Sigmoid colon (tissue), 7 donors: Measurements from ENCODE around the gene ARHGAP1. TPM values are rescaled to one million over a fixed set of nuclear protein-coding genes. Genes with fewer than 3 reads are reported as not detected.

Experiments
- DNase-seq: peaks from one replicate; pipeline ENCODE4 v3.0.0-alpha.2; 2019
- H3K27ac ChIP-seq, 4 donors: fragments of 200-600 bp; sonication (generic); one replicate each; pipeline ENCODE4 v1.5.1; 2016 to 2019; ENCODE audit warnings: mild to moderate bottlenecking in 1 of 4
- H3K27me3 ChIP-seq, 3 donors: fragments of 200-600 bp; sonication (generic); one replicate each; pipeline ENCODE4 v1.5.1; 2019; ENCODE audit warnings: mild to moderate bottlenecking in 1 of 3
- H3K36me3 ChIP-seq, 4 donors: fragments of 200-600 bp; sonication (generic); one replicate each; pipeline ENCODE4 v1.5.1; 2016 to 2019
- H3K4me1 ChIP-seq, 4 donors: fragments of 200-600 bp; sonication (generic); one replicate each; pipeline ENCODE4 v1.5.1; 2017 to 2019
- H3K4me3 ChIP-seq, 4 donors: fragments of 200-600 bp; sonication (generic); one replicate each; pipeline ENCODE4 v1.5.1; 2017 to 2019; ENCODE audit warnings: mild to moderate bottlenecking in 2 of 4, moderate library complexity in 1 of 4
- H3K9me3 ChIP-seq, 4 donors: fragments of 200-600 bp in 3 of 4; sonication (generic) in 3 of 4; one replicate each; pipeline versions ENCODE4 v1.5.1 to v1.6.1; 2013 to 2019
- EP300 ChIP-seq, 4 donors: sonication (generic); formaldehyde crosslinking; IDR thresholded peaks; one replicate each; pipeline ENCODE4 v1.6.1; 2017; ENCODE audit warnings: antibody characterized with exemption in 4 of 4
- POLR2A ChIP-seq, 2 donors: fragments of 450-650 bp; IDR thresholded peaks; one replicate each; pipeline ENCODE4 v1.6.1; 2016; ENCODE audit warnings: antibody characterized with exemption in 2 of 2, mild to moderate bottlenecking in 2 of 2, moderate library complexity in 2 of 2
- POLR2AphosphoS5 ChIP-seq, 4 donors: sonication (generic); formaldehyde crosslinking; IDR thresholded peaks; one replicate each; pipeline ENCODE4 v1.6.1; 2017; ENCODE audit warnings: antibody characterized with exemption in 4 of 4
- WGBS, 2 donors: extraction: QIAGEN DNeasy Blood & Tissue Kit; methylation state at CpG; one replicate each; pipeline ENCODE4 v1.1.7; 2013; 5-methylcytosine and 5-hydroxymethylcytosine counted together
- intact Hi-C: fragments of 100-400 bp; cut with DNase I; formaldehyde crosslinking; loops from one replicate; pipeline ENCODE4 v1.15.1; 2023
- polyA plus RNA-seq, 3 donors: library from polyadenylated mRNA; stranded (reverse); fragments of 200-250 nt; gene quantifications; one replicate each; pipeline ENCODE4 v1.2.3, GENCODE V29; 2013
- total RNA-seq, 4 donors: library from RNA; depleted of rRNA; stranded (reverse); fragments of >200 nt; gene quantifications; one replicate each; pipeline ENCODE4 v1.1.0, GENCODE V29; 2016
- TF ChIP-seq, protein P1 (sequence below), 4 experiments: fragments of 450-650 bp in 3 of 4; fragments of 200-600 bp in 1 of 4; IDR thresholded peaks; one replicate each; pipeline ENCODE4 v1.5.1; 2016 to 2019; ENCODE audit warnings: antibody characterized with exemption in 4 of 4, mild to moderate bottlenecking in 3 of 4, moderate library complexity in 2 of 4
- donor health status: healthy with polysubstance abuse.
- donor health status: Bipolar disorder and iron deficiency.
- donor health status: healthy.

Gene ARHGAP1
- total and polyA plus RNA-seq, 7 donors = 25.0 to 78.2 (median 41.2) TPM

DNA sequence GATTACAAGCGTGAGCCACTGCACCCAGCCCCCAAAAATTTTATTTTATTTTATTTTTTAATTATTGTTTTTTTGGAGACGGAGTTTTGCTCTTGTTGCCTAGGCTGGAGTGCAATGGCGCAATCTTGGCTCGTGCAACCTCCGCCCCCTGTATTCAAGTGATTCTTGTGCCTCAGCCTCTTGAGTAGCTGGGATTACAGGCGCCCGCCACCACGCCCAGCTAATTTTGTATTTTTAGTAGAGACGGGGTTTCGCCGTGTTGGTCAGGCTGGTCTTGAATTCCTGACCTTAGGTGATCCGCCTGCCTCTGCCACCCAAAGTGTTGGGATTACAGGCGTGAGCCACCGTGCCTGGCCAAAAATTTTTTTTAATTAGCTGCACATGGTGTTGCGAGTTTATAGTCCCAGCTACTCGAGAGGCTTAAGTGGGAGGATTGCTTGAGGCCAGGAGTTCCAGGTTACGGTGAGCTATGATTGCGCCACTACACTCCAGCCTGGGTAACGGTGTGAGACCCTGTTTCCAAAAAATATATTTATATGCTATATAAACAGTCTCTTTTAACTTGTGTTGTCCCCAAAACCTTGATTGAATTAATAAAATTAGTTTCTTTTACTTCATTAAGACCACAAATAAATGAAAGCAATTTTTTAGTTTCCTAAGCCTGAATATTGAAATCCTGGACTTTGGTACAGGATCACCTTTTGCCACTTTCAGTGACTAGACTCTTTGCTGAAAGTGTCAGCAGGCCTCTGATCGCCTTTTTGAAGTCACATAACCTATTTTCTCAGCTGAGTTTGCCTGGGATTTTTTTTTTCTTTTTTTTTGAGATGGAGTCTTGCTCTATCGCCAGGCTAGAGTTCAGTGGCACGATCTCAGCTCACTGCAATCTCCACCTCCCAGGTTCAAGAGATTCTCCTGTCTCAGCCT lies 66.9 kb downstream of the ARHGAP1 start:
- 96% methylated on average over 22 of the region's 22 CpGs for WGBS, 2 donors
- peaks cover 0 to 37% (median 3%) of the 10 kb centered on the region in 4 donors for H3K36me3 ChIP-seq
- no peak for DNase-seq

DNA sequence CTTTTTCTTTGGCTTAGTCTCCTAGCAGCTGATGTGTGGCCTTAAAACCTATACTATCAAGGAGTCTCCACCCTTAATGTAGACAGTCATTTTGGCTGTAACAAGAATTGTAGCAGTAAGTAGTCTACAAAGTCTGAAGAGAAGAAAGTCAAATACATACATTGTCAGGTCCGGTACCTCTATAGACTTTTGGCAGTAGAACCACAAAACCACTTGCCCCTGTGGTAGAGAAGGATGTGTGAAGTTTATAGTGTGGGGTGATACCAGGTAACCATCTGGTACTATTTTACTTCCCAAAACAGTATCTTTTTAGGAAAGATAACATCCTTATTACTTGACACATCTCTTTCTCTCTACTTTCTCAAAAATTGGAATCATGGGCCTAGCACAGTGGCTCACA lies 67.9 kb downstream of the ARHGAP1 start:
- H3K27me3 ChIP-seq = no peaks in the 10 kb centered on the region
- no peak for DNase-seq
- intact Hi-C loops = no loop called here
- H3K27ac ChIP-seq = no peak overlapping the region
- no peaks in the 10 kb centered on the region for H3K4me1 ChIP-seq
- H3K36me3 ChIP-seq = peaks cover 0 to 45% (median 3%) of the 10 kb centered on the region in 4 donors
- 85 to 90% methylated on average over 1 of the region's 1 CpG for WGBS, 2 donors
- TF ChIP-seq POLR2A (IDR thresholded peaks at IDR 0.05) = no peak
- TF ChIP-seq, protein P1, sequence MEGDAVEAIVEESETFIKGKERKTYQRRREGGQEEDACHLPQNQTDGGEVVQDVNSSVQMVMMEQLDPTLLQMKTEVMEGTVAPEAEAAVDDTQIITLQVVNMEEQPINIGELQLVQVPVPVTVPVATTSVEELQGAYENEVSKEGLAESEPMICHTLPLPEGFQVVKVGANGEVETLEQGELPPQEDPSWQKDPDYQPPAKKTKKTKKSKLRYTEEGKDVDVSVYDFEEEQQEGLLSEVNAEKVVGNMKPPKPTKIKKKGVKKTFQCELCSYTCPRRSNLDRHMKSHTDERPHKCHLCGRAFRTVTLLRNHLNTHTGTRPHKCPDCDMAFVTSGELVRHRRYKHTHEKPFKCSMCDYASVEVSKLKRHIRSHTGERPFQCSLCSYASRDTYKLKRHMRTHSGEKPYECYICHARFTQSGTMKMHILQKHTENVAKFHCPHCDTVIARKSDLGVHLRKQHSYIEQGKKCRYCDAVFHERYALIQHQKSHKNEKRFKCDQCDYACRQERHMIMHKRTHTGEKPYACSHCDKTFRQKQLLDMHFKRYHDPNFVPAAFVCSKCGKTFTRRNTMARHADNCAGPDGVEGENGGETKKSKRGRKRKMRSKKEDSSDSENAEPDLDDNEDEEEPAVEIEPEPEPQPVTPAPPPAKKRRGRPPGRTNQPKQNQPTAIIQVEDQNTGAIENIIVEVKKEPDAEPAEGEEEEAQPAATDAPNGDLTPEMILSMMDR (IDR thresholded peaks at IDR 0.05) = no peak
- no peak for TF ChIP-seq POLR2AphosphoS5 (IDR thresholded peaks at IDR 0.05)
- no peak for TF ChIP-seq EP300 (IDR thresholded peaks at IDR 0.05)
- no peak overlapping the region for H3K4me3 ChIP-seq
- no peaks in the 10 kb centered on the region for H3K9me3 ChIP-seq

More for the DNA sequence above, 66.9 kb downstream of the ARHGAP1 start:
- intact Hi-C loops = no loop called here
- no peaks in the 10 kb centered on the region for H3K4me1 ChIP-seq
- H3K9me3 ChIP-seq = no peaks in the 10 kb centered on the region
- no peaks in the 10 kb centered on the region for H3K27me3 ChIP-seq
- H3K27ac ChIP-seq = no peak overlapping the region
- H3K4me3 ChIP-seq = no peak overlapping the region
- TF ChIP-seq EP300 (IDR thresholded peaks at IDR 0.05) (no peak), POLR2A (IDR thresholded peaks at IDR 0.05) (no peak), POLR2AphosphoS5 (IDR thresholded peaks at IDR 0.05) (no peak)
- TF ChIP-seq, protein P1 (IDR thresholded peaks at IDR 0.05) = no peak

DNA sequence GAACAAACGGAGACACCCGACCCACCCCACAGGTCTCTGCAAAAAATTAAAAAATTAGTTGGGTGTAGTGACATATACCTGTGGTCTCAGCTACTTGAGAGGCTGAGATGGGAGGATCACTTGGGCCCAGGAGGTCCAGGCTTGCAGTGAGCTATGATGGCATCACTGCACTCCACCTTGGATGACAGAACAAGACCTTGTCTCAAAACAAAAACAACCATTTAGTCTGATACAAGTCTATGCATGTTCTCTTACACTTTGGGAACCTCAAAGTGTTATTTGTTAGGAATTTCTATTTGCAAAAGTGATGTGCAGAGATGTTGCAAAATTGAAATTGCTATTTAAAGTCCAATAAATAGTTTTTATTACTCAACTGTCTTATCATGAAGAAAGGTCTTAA lies 68.7 kb downstream of the ARHGAP1 start:
- Histone ChIP-seq H3K27ac (no peak overlapping the region), H3K4me3 (no peak overlapping the region), H3K27me3 (no peaks in the 10 kb centered on the region), H3K9me3 (no peaks in the 10 kb centered on the region), H3K36me3 (peaks cover 0 to 46% (median 3%) of the 10 kb centered on the region in 4 donors), H3K4me1 (no peaks in the 10 kb centered on the region)
- DNase-seq = no peak
- intact Hi-C loops = no loop called here
- TF ChIP-seq POLR2A (IDR thresholded peaks at IDR 0.05) (no peak), EP300 (IDR thresholded peaks at IDR 0.05) (no peak), POLR2AphosphoS5 (IDR thresholded peaks at IDR 0.05) (no peak)
- TF ChIP-seq, protein P1 (IDR thresholded peaks at IDR 0.05) = no peak
- 95 to 97% methylated on average over 2 of the region's 2 CpGs for WGBS, 2 donors

DNA sequence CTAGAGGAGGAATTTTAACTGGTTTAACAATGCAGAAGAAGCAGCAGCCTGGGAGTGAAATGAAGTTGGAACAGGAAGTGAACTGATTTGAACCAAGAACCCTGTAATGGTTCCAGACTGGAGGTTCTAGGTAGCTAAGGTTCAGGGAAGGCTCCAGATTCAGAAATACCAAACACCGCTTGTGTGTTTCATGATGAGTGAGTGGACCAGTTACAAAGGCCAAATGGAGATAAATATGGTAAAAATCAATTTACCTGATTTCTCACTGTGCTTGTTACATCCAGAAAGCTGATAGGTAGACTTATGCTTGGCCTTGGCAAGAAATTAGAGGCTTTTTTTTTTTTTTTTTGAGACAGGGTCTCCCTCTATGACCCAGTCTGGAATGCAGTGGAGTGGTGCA lies 70.2 kb downstream of the ARHGAP1 start:
- peaks cover 0 to 61% (median 5%) of the 10 kb centered on the region in 4 donors for H3K36me3 ChIP-seq
- TF ChIP-seq, protein P1 (IDR thresholded peaks at IDR 0.05) = no peak
- no peak for TF ChIP-seq POLR2A (IDR thresholded peaks at IDR 0.05)
- TF ChIP-seq EP300 (IDR thresholded peaks at IDR 0.05) = no peak
- TF ChIP-seq POLR2AphosphoS5 (IDR thresholded peaks at IDR 0.05) = no peak
- no peaks in the 10 kb centered on the region for H3K4me1 ChIP-seq
- H3K4me3 ChIP-seq = no peak overlapping the region
- intact Hi-C loops = no loop called here
- DNase-seq = no peak
- H3K27me3 ChIP-seq = no peaks in the 10 kb centered on the region
- no peak overlapping the region for H3K27ac ChIP-seq
- WGBS, 2 donors = 95 to 100% methylated on average over 1 of the region's 1 CpG
- H3K9me3 ChIP-seq = no peaks in the 10 kb centered on the region
